OCI-LY3 (cell line): ENCODE measurements around the gene STK33.
A peak's percentile ranks its signal among the peaks of the same experiment; 100 is the strongest.

ENCODE experiments used
- H2AFZ ChIP-seq: fragments of 200-600, 300-600 bp; shearing (Covaris generic); 2 replicates; pipeline ENCODE4 v1.6.0; 2014; ENCODE audit warnings: antibody characterized with exemption, low read depth, low read length
- H3K27ac ChIP-seq: fragments of 200-600, 300-600 bp; sonication (generic); 2 replicates; pipeline ENCODE4 v1.5.1; 2014; ENCODE audit warnings: mild to moderate bottlenecking, low read length, moderate library complexity, mixed read lengths
- H3K27me3 ChIP-seq: fragments of 200-600, 300-600 bp; sonication (generic); 2 replicates; pipeline ENCODE4 v1.6.1; 2014; ENCODE audit warnings: low read depth, low read length, mixed read lengths
- H3K36me3 ChIP-seq: fragments of 200-600, 300-600 bp; sonication (generic); replicated peaks from 2 replicates; pipeline ENCODE3; 2014; ENCODE audit warnings: low read depth, low read length, mixed read lengths
- H3K4me1 ChIP-seq: fragments of 300-600, 200-600 bp; sonication (generic); 2 replicates; pipeline ENCODE4 v1.6.1; 2014; ENCODE audit warnings: low read length, mixed read lengths
- H3K4me2 ChIP-seq: fragments of 200-600, 300-600 bp; sonication (generic); 2 replicates; pipeline ENCODE4 v1.6.1; 2014; ENCODE audit warnings: low read length, mixed read lengths
- H3K4me3 ChIP-seq: fragments of 300-600, 200-600 bp; sonication (generic); 2 replicates; pipeline ENCODE4 v1.5.1; 2014; ENCODE audit warnings: antibody characterized with exemption, mild to moderate bottlenecking, low read length, moderate library complexity
- H3K79me2 ChIP-seq: fragments of 300-600, 200-600 bp; shearing (Covaris generic); 2 replicates; pipeline ENCODE4 v1.6.1; 2014; ENCODE audit warnings: mild to moderate bottlenecking, low read length, mixed read lengths
- H3K9ac ChIP-seq: fragments of 300-600, 200-600 bp; shearing (Covaris generic); 2 replicates; pipeline ENCODE4 v1.6.0; 2014; ENCODE audit warnings: mild to moderate bottlenecking, low read length, moderate library complexity
- H3K9me3 ChIP-seq: fragments of 200-600, 300-600 bp; shearing (Covaris generic); 2 replicates; pipeline ENCODE4 v1.6.1; 2014; ENCODE audit warnings: low read length, mixed read lengths; ENCODE audit not compliant: insufficient read depth
- H4K20me1 ChIP-seq: fragments of 200-600, 300-600 bp; sonication (generic); 2 replicates; pipeline ENCODE4 v1.6.1; 2016; ENCODE audit warnings: low read length, mixed read lengths; ENCODE audit not compliant: insufficient read depth
- EZH2phosphoT487 ChIP-seq: fragments of 200-600 bp; shearing (Covaris generic); IDR thresholded peaks from 2 replicates; pipeline ENCODE4 v1.6.1; 2018; ENCODE audit warnings: antibody characterized with exemption, mixed run types, low read depth
- TF ChIP-seq, protein P1 (sequence below): fragments of 200-600, 300-600 bp; sonication (generic); IDR thresholded peaks from 2 replicates; pipeline ENCODE4 v1.5.1; 2014; ENCODE audit warnings: antibody characterized with exemption, low read length, low read depth

The STK33 gene

DNA sequence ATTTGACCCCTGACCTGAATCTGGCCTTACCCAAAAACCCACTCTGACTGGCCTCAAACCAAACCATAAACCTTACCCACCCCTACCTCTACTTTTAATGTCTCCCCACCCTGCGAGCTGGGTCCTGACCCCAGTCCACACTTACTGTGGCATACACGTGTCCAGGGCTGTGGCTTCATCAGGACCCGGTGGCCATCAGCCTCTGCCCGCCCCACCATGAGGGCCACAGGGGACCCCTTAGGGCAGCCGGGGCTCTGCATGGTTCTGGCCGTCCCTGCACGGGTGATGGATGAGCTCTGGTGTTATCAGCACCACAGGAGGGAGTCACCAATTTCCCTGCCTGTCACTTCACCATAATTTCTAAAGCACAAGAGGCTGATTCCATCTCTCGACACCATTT, 242.8 kb downstream of the STK33 start:
- H3K79me2 ChIP-seq, result no peaks in the 10 kb centered on the region
- TF ChIP-seq, protein P1, sequence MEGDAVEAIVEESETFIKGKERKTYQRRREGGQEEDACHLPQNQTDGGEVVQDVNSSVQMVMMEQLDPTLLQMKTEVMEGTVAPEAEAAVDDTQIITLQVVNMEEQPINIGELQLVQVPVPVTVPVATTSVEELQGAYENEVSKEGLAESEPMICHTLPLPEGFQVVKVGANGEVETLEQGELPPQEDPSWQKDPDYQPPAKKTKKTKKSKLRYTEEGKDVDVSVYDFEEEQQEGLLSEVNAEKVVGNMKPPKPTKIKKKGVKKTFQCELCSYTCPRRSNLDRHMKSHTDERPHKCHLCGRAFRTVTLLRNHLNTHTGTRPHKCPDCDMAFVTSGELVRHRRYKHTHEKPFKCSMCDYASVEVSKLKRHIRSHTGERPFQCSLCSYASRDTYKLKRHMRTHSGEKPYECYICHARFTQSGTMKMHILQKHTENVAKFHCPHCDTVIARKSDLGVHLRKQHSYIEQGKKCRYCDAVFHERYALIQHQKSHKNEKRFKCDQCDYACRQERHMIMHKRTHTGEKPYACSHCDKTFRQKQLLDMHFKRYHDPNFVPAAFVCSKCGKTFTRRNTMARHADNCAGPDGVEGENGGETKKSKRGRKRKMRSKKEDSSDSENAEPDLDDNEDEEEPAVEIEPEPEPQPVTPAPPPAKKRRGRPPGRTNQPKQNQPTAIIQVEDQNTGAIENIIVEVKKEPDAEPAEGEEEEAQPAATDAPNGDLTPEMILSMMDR, result no peak
- no peak for TF ChIP-seq EZH2phosphoT487
- no peak overlapping the region for H3K9ac ChIP-seq
- peaks cover 10% of the 10 kb centered on the region; the same call in 1 of the 2 replicates for H3K27me3 ChIP-seq
- no peaks in the 10 kb centered on the region for H4K20me1 ChIP-seq
- H3K9me3 ChIP-seq, result 0 out of 2 replicates have a peak, but pooled peaks cover 5% of the 10 kb centered on the region
- H3K4me2 ChIP-seq, result no peak overlapping the region
- H3K36me3 ChIP-seq, result peaks cover 9% of the 10 kb centered on the region
- H3K4me3 ChIP-seq, result no peak overlapping the region
- H2AFZ ChIP-seq, result no peak overlapping the region
- no peak overlapping the region for H3K27ac ChIP-seq
- H3K4me1 ChIP-seq, result peaks cover 25% of the 10 kb centered on the region

DNA sequence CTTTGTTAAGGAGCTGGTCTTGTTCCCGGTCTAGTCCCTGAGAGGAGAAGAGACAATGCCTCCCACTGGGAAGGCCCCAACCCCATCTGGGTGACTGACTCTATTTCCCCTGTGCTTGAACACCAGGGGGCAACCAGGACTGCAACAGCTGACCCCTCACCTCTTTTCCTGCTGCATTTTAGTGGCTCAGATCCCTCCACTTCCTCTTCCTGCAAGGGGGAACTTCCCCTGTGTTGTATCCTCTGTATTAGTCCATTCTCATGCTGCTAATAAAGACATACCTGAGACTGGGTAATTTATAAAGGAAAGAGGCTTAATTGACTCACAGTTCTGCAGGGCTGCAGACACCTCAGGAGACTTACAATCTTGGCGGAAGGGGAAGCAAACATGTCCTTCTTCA, 246.1 kb downstream of the STK33 start:
- Histone ChIP-seq H3K27me3 (no peaks in the 10 kb centered on the region), H3K27ac (no peak overlapping the region), H3K4me3 (no peak overlapping the region), H3K36me3 (peaks cover 9% of the 10 kb centered on the region), H4K20me1 (no peaks in the 10 kb centered on the region), H3K9me3 (0 out of 2 replicates have a peak, but pooled peaks cover 5% of the 10 kb centered on the region), H3K4me2 (no peak overlapping the region), H3K4me1 (peaks cover 39% of the 10 kb centered on the region), H3K9ac (no peak overlapping the region), H2AFZ (no peak overlapping the region), H3K79me2 (no peaks in the 10 kb centered on the region)
- no peak for TF ChIP-seq EZH2phosphoT487
- TF ChIP-seq, protein P1, result no peak

DNA sequence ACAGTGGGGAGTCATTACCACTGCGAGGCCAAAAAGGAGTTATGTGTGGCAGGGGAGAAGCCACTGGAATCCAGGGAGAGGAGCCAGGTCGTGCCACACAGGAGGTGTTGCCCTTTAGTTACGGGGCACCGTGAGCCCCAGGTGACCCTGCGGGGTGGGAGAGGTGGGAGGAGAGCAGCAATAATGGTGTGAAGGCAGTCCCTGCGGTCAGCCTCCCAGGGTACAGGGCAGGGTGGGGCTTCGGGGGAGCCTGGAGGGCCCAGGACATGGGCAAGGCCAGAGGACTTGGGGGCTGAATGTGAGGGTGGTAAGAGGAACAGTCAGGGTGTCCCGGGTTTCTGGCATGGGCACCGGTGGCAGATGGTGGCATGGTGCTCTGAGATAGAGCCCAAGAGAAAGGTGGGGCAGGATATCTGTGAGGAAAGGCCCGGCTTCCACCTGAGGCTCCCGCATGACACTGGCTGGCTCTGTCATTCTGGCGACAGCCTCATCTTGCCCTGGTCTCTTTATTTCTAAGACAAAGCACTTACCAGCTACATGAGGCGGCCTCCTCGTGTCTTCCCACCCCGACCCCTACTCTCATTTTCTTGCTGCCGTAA, 247.8 kb downstream of the STK33 start:
- Histone ChIP-seq H3K4me3 (no peak overlapping the region), H3K36me3 (peaks cover 9% of the 10 kb centered on the region), H3K4me1 (peaks cover 56% of the 10 kb centered on the region), H3K4me2 (peak overlapping the region; percentile 11), H3K27me3 (no peaks in the 10 kb centered on the region), H4K20me1 (no peaks in the 10 kb centered on the region), H3K9ac (no peak overlapping the region), H3K9me3 (0 out of 2 replicates have a peak, but pooled peaks cover 5% of the 10 kb centered on the region), H3K27ac (peak overlapping the region; percentile 77), H2AFZ (no peak overlapping the region), H3K79me2 (no peaks in the 10 kb centered on the region)
- TF ChIP-seq, protein P1, result no peak

GRCh38 chr11:8345179-8345578, 248.8 kb downstream of the STK33 start:
- Histone ChIP-seq H3K9ac (no peak overlapping the region), H3K4me2 (no peak overlapping the region), H4K20me1 (no peaks in the 10 kb centered on the region), H3K4me1 (peaks cover 56% of the 10 kb centered on the region), H3K36me3 (peaks cover 9% of the 10 kb centered on the region), H2AFZ (no peak overlapping the region), H3K4me3 (no peak overlapping the region), H3K9me3 (0 out of 2 replicates have a peak, but pooled peaks cover 5% of the 10 kb centered on the region), H3K79me2 (no peaks in the 10 kb centered on the region), H3K27ac (no peak overlapping the region), H3K27me3 (no peaks in the 10 kb centered on the region)
- TF ChIP-seq EZH2phosphoT487, result no peak
- TF ChIP-seq, protein P1, result no peak
